Thyroid gland (tissue), 4 donors: Measurements from ENCODE around the gene OR7C2.

ENCODE experiments used
- CTCF ChIP-seq, 6 experiments: fragments of 200-600 bp in 3 of 6; fragments of 450-650 bp in 3 of 6; sonication (generic) in 3 of 6; IDR thresholded peaks; one replicate each; pipeline ENCODE4 v1.5.1; 2016 to 2019; ENCODE audit warnings: antibody characterized with exemption in 6 of 6, mild to moderate bottlenecking in 2 of 6, inconsistent platforms in 1 of 6, moderate library complexity in 1 of 6
- POLR2A ChIP-seq, 2 donors: fragments of 450-650 bp; IDR thresholded peaks; one replicate each; pipeline ENCODE4 v1.6.1; 2017; ENCODE audit warnings: antibody characterized with exemption in 2 of 2, mild to moderate bottlenecking in 2 of 2, moderate library complexity in 1 of 2

GRCh38 chr19:14979476-14980255 lies 38.4 kb downstream of the OR7C2 start, which contains the start of gene SLC1A6:
- TF ChIP-seq CTCF (IDR thresholded peaks at IDR 0.05), result no peak
- TF ChIP-seq POLR2A (IDR thresholded peaks at IDR 0.05), result no peak
